ENCODE measurements around the gene PPM1G.

PPM1G gene

DNA sequence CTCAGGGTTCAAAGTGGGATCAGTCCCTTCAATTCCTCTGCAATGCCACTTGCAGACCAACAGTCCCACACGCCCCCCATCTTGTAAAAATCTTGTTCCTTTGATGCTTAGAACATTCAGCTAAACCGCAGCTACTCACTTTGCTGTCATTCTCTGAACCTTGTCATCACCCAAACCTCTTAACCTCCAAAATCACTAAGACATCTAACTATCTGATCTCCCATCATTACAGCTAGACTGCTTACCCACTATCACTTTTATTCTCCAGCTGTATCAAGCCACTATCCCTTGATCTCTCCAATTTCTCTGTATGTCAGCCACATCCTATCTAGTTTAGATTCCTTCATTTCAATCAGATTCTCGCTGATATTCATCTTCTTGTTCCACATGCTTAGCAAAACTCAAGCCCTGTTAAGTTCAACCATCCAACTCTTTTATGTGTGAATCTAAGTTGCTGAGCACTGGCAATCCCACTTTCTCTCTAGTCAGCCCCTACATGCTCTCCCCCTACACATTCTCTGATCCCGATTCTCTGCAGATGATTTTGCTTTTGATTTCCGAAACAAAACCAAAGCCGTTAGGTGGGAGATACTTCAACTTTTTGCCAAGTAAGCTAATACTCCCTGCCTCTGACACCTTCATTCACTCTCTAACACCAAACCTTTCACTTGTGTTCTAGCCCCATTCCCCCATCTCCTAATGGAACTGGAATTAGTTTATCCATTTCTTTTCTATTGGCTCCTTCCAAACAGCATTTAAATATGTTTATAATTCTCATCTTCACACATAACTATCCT is 57.4 kb downstream of the PPM1G start:
- peak; percentile 91 for DNase-seq (ENCODE audit: low read depth, low spot score)
- no peak overlapping the region for H3K4me3 ChIP-seq (ENCODE audit: low read length)

DNA sequence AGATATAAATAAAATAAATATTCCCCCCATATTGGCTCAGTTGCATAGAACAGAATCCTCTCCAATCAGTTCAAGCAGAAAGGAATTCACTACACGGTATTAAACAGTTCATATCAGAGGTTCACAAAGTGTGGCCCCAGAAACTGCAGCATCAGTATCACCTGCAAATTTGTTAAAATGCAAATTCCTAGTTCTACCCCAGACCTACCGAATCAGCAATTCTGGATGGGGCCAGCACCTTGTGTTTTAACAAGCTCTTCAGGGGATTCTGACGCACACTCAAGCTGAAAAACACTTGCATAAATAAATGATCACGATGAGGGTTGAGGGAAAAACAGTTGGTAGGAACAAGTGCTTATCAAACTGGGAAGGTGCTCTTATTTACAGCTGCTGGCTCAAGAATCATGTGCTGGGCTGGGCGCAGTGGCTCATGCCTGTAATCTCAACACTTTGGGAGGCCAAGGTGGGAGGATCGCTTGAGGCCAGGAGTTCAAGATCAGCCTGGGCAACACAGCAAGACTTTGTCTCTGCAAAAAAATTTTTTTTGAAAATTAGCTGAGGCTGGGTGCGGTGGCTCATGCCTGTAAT is 59.2 kb downstream of the PPM1G start:
- no peak overlapping the region for H3K4me3 ChIP-seq (ENCODE audit: low read length)
- DNase-seq (ENCODE audit: low read depth, low spot score) = no peak

DNA sequence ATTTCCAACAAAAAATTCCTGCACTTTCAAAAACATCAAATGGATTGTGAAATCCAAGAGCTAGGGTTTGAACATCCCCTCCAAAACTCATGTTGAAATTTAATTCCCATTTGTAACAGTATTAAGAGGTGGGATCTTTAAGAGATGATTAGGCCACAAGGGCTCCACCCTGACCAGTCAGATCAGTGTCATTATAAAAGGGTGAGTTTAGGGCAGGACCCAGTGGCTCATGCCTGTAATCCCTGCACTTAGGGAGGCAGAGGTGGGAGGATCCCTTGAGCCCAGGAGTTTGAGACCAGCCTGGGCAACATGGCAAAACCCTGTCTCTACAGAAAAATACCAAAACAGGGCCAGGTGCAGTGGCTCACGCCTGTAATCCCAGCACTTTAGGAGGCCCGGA is 61.8 kb downstream of the PPM1G start:
- no peak for DNase-seq (ENCODE audit: low read depth, low spot score)
- H3K4me3 ChIP-seq (ENCODE audit: low read length) = no peak overlapping the region

DNA sequence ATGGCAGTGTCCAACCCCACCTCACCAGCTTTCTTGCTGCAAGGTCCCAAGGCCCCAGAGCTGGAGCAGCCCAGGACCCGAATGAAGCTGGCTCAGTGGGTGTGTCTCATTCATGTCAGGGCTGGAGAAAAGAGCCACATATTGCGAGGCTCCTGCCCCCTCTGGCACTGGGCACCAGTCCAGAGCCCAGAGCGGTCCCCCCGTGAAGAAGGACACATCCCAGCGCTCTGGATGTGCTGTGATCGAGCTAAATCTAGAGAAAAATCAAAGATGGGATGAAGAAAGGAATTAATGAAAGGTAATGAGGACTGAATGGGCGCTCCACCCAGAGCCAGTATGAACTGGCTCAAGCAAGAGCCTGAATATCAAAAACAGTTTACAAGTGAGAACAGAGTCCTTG is 73.2 kb downstream of the PPM1G start:
- no peak for DNase-seq (ENCODE audit: low read depth, low spot score)
- H3K4me3 ChIP-seq (ENCODE audit: low read length) = no peak overlapping the region

DNA sequence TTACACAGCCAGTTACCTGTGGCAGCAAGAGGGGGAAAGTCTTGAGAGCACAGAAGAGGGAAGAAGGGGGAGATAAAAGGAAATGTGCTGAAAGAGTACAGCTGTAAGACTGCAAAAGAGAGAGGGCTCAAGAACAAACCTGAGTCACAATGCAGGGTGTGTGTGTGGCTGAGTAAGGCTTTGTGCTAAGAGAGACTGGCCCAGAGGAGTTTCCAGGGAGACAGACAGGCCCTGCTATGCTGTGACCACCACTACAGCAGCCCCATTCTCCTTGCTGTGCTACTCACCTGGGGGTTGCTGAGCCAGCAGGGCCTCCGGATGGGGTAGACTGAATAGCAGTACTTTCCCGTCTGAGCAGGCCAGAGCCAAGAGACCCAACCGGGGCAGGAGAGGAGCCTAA is 74.1 kb downstream of the PPM1G start:
- H3K4me3 ChIP-seq (ENCODE audit: low read length) = no peak overlapping the region
- no peak for DNase-seq (ENCODE audit: low read depth, low spot score)
